Stimulated activated CD4-positive, alpha-beta T cell treated with anti-CD3 and anti-CD28 coated beads, Interleukin-12 subunit alpha, Interleukin-12 subunit beta, amount 100 ng/mL, for 4 hours (primary cell): Measurements from ENCODE around the gene WDR12.
A peak's percentile ranks its signal among the peaks of the same experiment; 100 is the strongest.
"Not testable (repeated sequence)": the region's sequence is repeated elsewhere in the genome, so short reads cannot be mapped to it uniquely, and the experiment has no call there.

ENCODE experiments used
- DNase-seq: peaks from one replicate; pipeline ENCODE4 v3.0.0-alpha.2; 2020

WDR12 gene

DNA sequence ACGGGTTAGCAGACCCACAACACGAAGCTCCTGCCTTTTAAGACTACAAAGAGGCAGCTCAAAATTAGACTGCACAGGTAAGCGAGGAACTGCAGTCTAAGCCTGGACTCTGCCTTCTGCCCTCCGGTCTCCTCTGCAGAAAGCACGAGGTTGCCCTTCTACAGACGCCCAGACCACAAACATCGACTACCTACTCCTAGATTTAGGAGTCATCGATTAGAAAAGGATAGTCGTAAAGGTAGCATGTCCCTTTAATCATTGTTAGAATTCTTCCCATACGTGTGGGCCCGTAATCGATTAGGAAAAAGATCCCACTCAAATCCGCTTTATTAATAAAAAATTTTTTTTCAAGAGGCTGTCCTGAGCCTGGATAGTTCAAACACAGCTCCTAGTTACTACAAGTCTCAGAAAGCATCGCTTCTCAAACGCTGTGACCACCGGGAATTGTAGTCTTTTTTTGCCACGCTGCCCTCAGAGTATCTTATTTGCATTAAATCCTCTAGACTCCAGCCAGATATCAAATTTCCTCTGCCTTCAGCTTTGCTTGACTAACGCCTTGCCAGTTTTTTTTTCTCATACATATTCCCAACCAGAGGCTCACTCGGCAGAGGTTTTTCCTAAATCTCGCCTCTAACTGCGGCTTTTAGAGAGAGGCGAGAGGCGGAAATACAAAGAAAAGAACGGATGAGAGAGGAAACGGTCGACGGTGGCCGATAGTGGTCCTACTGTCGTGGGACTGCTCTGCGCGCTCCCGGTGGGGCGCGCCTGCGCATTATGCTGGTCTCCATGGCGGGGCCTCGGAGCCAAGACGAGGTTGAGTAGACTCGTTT, at the start of gene WDR12, which contains the start of gene CARF:
TSS of gene WDR12 (minus strand) at position 162 of the 830 bp plus-strand sequence. CDS start 197 bp downstream, outside the sequence.
TSS of gene CARF (plus strand) at position 764 of the 830 bp plus-strand sequence. CDS start 29,628 bp downstream, outside the sequence.
- peak; percentile 87 for DNase-seq

DNA sequence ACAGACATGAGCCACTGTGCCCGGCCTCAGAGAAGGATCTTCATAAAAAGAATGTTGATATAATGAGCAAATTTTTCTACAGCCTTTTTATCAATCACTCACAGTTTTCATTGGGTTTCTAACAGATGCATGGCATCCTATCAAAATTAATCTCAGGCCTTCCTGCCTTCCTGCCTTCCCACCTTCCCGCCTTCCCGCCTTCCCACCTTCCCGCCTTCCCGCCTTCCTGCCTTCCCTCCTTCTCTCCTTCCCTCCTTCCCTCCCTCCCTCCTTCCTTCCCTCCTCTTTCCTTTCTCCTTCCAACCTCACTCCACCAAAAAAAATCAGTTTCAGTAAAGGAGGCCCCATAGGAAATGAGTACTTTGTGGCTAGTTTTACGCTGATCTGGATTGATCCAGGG, 49.1 kb upstream of the WDR12 start:
- DNase-seq = no peak

GRCh38 chr2:202950592-202950991, 39.1 kb upstream of the WDR12 start:
- no peak for DNase-seq

DNA sequence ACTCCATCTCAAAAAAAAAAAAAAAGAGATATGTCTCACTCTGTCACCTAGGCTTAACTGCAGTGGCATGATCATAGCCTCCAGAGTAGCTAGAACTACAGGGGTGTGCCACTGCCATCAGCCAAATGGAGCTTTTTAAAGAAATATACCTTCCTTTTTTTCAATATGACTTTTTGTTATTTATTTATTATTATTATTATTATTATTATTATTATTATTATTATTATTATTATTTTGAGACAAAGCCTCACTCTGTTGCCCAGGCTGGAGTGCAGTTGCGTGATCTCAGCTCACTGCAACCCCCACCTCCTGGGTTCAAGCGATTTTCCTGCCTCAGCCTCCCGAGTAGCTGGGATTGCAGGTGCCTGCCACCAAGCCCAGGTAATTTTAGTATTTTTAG, 37.9 kb upstream of the WDR12 start:
- not testable (repeated sequence) for DNase-seq

- no peak for DNase-seq
Measured at GRCh38 chr2:202945497-202945896, 34.0 kb upstream of the WDR12 start.

GRCh38 chr2:202944816-202945215, 33.3 kb upstream of the WDR12 start:
- DNase-seq = no peak

- no peak for DNase-seq
Measured at GRCh38 chr2:202944408-202944807, 32.9 kb upstream of the WDR12 start.

DNA sequence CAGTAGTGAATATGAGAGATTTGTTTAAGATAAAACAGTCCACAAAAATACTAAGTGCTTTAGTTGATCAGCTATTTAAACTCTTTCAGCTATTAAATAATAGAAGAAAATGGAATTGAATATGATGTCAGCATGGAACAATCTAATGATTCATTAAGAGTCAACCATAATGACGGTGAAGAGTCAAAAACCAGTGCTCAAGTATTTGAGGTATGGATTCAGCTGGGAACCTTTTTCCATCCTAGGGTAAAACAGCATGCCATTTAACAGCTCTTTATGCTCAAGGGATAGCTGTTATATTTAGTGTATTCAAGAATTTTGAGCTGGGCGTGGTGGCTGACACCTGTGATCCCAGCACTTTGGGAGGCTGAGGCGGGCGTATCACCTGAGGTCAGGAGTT, 30.3 kb upstream of the WDR12 start:
- no peak for DNase-seq

GRCh38 chr2:202938960-202939359, 27.5 kb upstream of the WDR12 start:
- DNase-seq = no peak

- no peak for DNase-seq
Measured at GRCh38 chr2:202934456-202934855, 23.0 kb upstream of the WDR12 start.

DNA sequence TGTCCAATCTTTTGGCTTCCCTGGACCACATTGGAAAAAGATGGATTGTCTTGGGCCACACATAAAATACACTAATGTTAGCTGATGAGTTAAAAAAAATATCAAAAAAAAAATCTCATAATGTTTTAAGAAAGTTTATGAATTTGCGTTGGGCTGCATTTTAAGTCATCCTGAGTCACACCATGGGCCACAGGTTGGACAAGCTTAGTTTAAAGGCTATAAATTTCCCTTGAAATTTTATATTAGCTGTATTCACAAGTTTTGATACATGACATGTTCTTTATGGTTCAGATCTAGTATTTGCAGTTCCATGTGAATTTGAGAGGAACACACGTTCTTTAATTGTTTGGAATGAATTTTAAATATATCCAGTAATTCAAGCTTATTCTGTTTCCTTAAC, 22.5 kb upstream of the WDR12 start:
- DNase-seq = no peak

GRCh38 chr2:202933139-202933510, 21.7 kb upstream of the WDR12 start:
- no peak for DNase-seq

DNA sequence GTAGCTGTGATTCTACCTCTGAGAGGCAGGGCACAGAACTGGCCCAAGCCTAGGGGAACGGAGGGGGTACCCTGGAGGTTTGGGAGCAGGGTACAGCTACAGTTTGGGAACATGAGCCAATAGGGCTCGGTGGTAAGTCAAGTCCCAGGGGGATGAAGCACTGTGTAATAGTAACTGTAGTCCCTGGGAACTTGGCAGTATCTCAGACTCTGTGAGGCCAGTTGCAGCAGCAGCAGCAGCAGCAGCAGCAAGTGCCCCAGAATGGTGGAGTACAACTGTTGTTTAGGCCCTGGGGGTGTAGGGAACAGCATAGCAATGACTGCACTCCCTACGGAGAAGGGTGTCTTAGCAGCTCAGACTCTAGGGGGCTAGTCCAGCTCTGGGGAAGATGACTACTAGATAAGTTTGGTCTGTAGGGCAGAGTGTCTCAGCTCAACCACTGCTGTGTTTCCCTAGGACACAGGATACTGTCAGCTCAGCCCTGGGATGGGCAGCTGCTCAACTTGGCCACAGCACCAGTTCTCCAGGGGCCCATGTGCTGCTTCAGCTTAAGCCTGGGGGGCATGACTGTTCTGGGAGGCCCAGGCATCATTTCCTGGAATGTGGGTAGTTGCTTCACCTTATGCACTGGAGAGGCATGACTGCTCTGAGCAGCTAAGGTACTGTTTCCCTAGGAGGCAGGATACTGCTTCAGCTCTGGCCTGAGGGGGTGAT, 21.1 kb upstream of the WDR12 start:
- no peak for DNase-seq

DNA sequence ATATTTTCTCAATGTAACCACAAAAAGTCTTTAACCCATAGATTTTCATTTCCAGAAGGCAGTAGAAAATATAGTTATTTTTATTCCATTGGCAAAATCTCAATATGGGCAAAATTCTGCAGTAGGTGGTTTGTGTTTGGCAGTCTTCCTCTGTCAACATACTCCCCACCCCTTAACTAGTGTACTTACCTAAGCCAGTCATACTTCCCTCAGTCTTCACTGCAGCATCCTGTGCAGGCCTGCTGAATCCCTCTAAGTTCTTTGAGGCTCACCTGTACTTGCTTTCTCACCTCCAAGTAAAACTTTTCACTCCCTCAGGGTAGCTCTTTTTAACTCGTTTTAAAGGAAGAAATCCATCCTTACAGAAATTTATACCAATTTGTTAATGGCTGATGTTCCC, 7.4 kb upstream of the WDR12 start:
- no peak for DNase-seq

DNA sequence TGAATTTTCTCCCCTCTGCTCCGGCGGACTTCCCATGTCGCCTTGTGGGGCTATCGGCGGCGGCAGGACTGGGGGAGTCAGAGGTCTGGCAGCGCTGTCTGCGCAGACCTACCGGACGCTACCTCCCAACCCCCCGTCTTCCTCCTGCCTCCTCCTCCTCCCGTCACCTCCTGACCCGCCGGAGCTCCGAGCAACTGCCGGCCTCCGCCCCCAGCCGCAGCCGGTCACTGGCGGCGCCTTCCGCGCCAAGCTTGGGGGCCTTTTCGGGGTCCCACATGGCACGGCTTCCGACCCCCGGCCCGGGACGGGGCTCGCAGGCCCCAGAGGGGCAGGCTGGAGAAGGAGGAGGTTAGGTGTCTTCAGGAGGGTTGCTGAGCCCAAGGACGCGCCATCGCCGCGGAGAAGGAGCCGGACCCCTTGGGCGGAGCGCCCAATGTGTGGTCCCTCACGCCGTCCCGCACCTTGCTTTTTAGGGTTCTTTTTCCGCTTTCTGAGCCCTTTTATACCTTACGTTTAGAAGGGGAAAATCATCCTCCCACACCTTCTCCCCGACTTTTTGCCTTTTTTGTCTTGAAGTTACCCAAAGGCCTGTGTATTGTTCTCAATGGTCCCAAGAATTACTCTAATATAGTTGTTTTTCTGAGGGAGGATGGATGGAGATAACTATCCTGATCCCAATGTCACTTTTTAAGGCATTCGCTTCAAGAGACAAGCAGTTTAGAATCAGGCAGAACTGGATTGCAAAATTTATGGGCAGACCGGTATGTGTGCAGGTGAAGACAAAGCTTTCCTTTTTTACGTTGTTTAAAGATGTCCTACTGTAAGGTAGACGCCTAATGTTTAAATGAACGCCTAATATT, 1.1 kb upstream of the WDR12 start:
- peak; percentile 6 for DNase-seq

DNA sequence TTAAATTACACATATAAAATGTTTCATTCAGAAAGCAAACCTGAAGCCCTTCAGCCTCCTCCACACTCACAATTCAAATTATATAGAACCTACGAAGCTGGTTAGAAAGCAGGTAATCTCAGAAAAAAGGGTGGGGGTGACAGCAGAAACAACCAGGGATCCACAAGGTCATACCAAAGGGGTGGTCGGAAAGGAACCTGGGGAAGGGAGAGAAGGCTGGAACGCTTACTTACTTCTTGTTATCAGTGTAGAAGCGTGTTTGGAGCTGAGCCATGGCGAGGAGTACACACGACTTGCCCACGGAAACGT, 316 bp downstream of the WDR12 start:
- DNase-seq = no peak

DNA sequence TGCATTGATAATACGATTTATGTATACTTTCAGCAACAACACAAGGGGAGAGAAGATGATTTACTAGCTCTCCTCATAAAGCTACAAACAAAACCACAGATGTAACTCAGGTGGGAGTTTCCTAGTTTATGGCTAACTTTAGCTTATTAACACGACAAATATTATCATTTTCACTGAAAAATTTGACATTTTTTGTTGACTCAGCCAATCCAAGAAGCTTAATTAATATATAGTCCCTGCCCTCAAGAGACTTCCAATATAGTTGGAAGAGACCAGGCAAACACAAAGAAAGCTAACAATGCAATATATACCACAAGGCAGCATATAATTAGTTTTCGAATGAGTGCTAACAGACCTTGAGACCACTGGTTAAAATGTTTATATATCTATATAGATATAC, 775 bp downstream of the WDR12 start:
- DNase-seq = no peak

GRCh38 chr2:202910250-202910649, 1.2 kb downstream of the WDR12 start:
- not testable (repeated sequence) for DNase-seq

GRCh38 chr2:202909394-202910192, 1.9 kb downstream of the WDR12 start:
- no peak for DNase-seq

- DNase-seq = no peak
Measured at GRCh38 chr2:202908186-202908585, 3.3 kb downstream of the WDR12 start.

- not testable (repeated sequence) for DNase-seq
Measured at GRCh38 chr2:202905507-202905906, 6.0 kb downstream of the WDR12 start.

DNA sequence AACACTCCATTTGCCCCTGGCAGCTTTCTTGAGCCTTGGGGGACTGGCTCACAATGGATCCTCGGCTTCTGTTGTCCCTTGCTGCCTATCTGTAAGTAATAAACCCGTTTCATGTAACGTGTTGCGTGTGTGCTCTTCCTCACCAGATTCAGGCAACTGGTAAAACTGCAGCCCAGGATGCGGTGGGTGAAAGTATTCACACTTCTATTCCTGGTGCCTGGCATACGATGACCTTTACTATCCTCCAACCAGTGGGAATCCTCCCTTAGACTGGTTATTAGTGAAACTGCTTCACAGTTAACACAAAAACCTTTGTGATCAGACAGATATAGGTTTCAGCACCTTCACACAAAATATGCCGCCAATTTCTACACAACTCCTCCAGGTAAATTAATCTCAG, 26.3 kb downstream of the WDR12 start:
- DNase-seq = no peak
